A549 (cell line): ENCODE data around the gene SECISBP2L. TPM values are rescaled to one million over a fixed set of nuclear protein-coding genes. Genes with fewer than 3 reads are reported as not detected.

Experiments
- ATAC-seq, 2 experiments: fragments of 200-7000 bp in 1 of 2; fragments of >200 bp in 1 of 2; cut with Nextera tagmentation in 1 of 2; cut with Tn5 transposase in 1 of 2; 3 replicates each; pipeline versions ENCODE4 v1.8.0 to v1.9.1; 2018 to 2020; ENCODE audit warnings: mild to moderate bottlenecking in 1 of 2, moderate library complexity in 1 of 2
- CTCF ChIA-PET: fragments of 300-600 bp; sonication (Branson Sonifier 250); formaldehyde crosslinking; extraction: SDS; loops from one replicate; lab custom pipeline; 2021; ENCODE audit warnings: antibody characterized with exemption, inconsistent platforms; lab: Yijun Ruan, JAX
- POLR2A ChIA-PET: fragments of 350-600 bp; formaldehyde crosslinking; extraction: SDS; loops from one replicate; lab custom pipeline; 2021; ENCODE audit warnings: antibody characterized with exemption, inconsistent platforms; lab: Yijun Ruan, JAX
- DNase-seq, 2 experiments: peaks; one replicate each; pipeline versions ENCODE4 v3.0.0 to v3.0.0-alpha.2; 2011 to 2016; ENCODE audit warnings: low read depth in 1 of 2, low spot score in 1 of 2
- FAIRE-seq: peaks from 2 replicates; lab custom pipeline; 2011; peaks lifted over from hg19 to GRCh38; lab: Jason Lieb, UNC
- H3K27ac ChIP-seq, 2 experiments: fragments of >200 bp; sonication (Bioruptor Twin); formaldehyde crosslinking; 3 replicates each; pipeline ENCODE4 v1.5.1; 2016 to 2017
- H3K4me1 ChIP-seq: fragments of >200 bp; sonication (Bioruptor Twin); formaldehyde crosslinking; 3 replicates; pipeline ENCODE4 v1.6.1; 2016
- H3K4me2 ChIP-seq: fragments of >200 bp; sonication (Bioruptor Twin); formaldehyde crosslinking; 3 replicates; pipeline ENCODE4 v1.6.1; 2016
- H3K4me3 ChIP-seq: fragments of >200 bp; sonication (Bioruptor Twin); formaldehyde crosslinking; 3 replicates; pipeline ENCODE4 v1.5.1; 2016
- H3K9me3 ChIP-seq: fragments of >200 bp; sonication (Bioruptor Twin); formaldehyde crosslinking; 3 replicates; pipeline ENCODE4 v1.6.1; 2016
- CBX2 ChIP-seq: fragments of 200-600 bp; sonication (generic); IDR thresholded peaks from 2 replicates; pipeline ENCODE4 v1.6.1; 2016; ENCODE audit warnings: low read depth, mild to moderate bottlenecking, borderline replicate concordance
- CHD2 ChIP-seq: fragments of 150-350 bp; IDR thresholded peaks from 2 replicates; pipeline ENCODE4 v1.6.1; 2014; ENCODE audit warnings: low read length; ENCODE audit not compliant: partially characterized antibody
- EHMT2 ChIP-seq: fragments of 200-600 bp; sonication (generic); IDR thresholded peaks from 2 replicates; pipeline ENCODE4 v1.6.1; 2016; ENCODE audit warnings: antibody characterized with exemption, low read depth, mild to moderate bottlenecking, moderate library complexity
- EP300 ChIP-seq, 2 experiments: fragments of >200 bp; sonication (Bioruptor Twin); formaldehyde crosslinking; IDR thresholded peaks; 2 replicates in 1 of 2; 3 replicates in 1 of 2; pipeline ENCODE4 v1.6.1; 2016 to 2017
- ESRRA ChIP-seq: fragments of 150-350 bp; IDR thresholded peaks from 2 replicates; pipeline ENCODE4 v1.6.1; 2014; ENCODE audit warnings: mild to moderate bottlenecking, low read length, borderline replicate concordance
- FOSB ChIP-seq: fragments of 250-450 bp; sonication (Bioruptor Pico); IDR thresholded peaks from 2 replicates; pipeline ENCODE4 v1.5.0; 2020; ENCODE audit warnings: mild to moderate bottlenecking, moderate library complexity
- FOXS1 ChIP-seq: fragments of 250-450 bp; sonication (Bioruptor Pico); IDR thresholded peaks from 2 replicates; pipeline ENCODE4 v1.5.0; 2020; ENCODE audit warnings: mild to moderate bottlenecking, moderate library complexity
- HDAC2 ChIP-seq: fragments of 200-600 bp; sonication (generic); IDR thresholded peaks from 2 replicates; pipeline ENCODE4 v1.6.1; 2016
- HEYL ChIP-seq: fragments of 250-450 bp; sonication (Bioruptor Pico); IDR thresholded peaks from 2 replicates; pipeline ENCODE4 v1.8.0; 2021; ENCODE audit warnings: mild to moderate bottlenecking, moderate library complexity
- HMGXB4 ChIP-seq: fragments of 250-450 bp; sonication (Bioruptor Pico); IDR thresholded peaks from 2 replicates; pipeline ENCODE4 v1.5.0; 2021; ENCODE audit warnings: mild to moderate bottlenecking, moderate library complexity, borderline replicate concordance
- JUN ChIP-seq, 2 experiments: fragments of >200 bp; sonication (Bioruptor Twin); formaldehyde crosslinking; IDR thresholded peaks; 2 replicates in 1 of 2; 3 replicates in 1 of 2; pipeline ENCODE4 v1.6.1; 2016 to 2017
- MAFK ChIP-seq: fragments of 450-650 bp; IDR thresholded peaks from 2 replicates; pipeline ENCODE4 v1.6.1; 2014; ENCODE audit not compliant: partially characterized antibody
- MYC ChIP-seq: IDR thresholded peaks from 2 replicates; pipeline ENCODE4 v1.6.1; 2012; ENCODE audit warnings: mild to moderate bottlenecking, inconsistent platforms, low read length, improper control_type of control experiment, borderline replicate concordance
- NFE2L2 ChIP-seq: fragments of 150-350 bp; conservative IDR thresholded peaks from 2 replicates; pipeline ENCODE4 v1.6.1; 2014; ENCODE audit warnings: low read length
- PBX3 ChIP-seq: IDR thresholded peaks from 2 replicates; pipeline ENCODE4 v1.6.1; 2012
- POLR2A ChIP-seq: IDR thresholded peaks from 2 replicates; pipeline ENCODE4 v1.6.1; 2012; ENCODE audit warnings: mild to moderate bottlenecking, low read length
- RAD21 ChIP-seq, 2 experiments: fragments of >200 bp in 1 of 2; sonication (Bioruptor Twin) in 1 of 2; formaldehyde crosslinking in 1 of 2; IDR thresholded peaks in 1 of 2; conservative IDR thresholded peaks in 1 of 2; 2 replicates in 1 of 2; 3 replicates in 1 of 2; pipeline ENCODE4 v1.6.1; 2012 to 2018; ENCODE audit warnings: inconsistent platforms in 1 of 2
- RNF2 ChIP-seq: fragments of 200-600 bp; sonication (generic); IDR thresholded peaks from 2 replicates; pipeline ENCODE4 v1.6.1; 2016; ENCODE audit warnings: low read depth, mild to moderate bottlenecking, antibody characterized with exemption, moderate library complexity, borderline replicate concordance
- SMC3 ChIP-seq: fragments of >200 bp; sonication (Bioruptor Twin); formaldehyde crosslinking; IDR thresholded peaks from 3 replicates; pipeline ENCODE4 v1.6.1; 2018; ENCODE audit warnings: inconsistent platforms
- SREBF2 ChIP-seq: fragments of 450-650 bp; IDR thresholded peaks from 2 replicates; pipeline ENCODE4 v1.6.1; 2014; ENCODE audit warnings: mild to moderate bottlenecking, moderate library complexity
- TP53 ChIP-seq: fragments of 250-450 bp; sonication (Bioruptor Pico); IDR thresholded peaks from 2 replicates; pipeline ENCODE4 v1.5.0; 2021; ENCODE audit warnings: mild to moderate bottlenecking, moderate library complexity
- ZSCAN20 ChIP-seq: fragments of 250-450 bp; sonication (Bioruptor Pico); IDR thresholded peaks from 2 replicates; pipeline ENCODE4 v1.8.0; 2022; ENCODE audit warnings: mild to moderate bottlenecking, moderate library complexity
- WGBS: methylation state at CpG from one replicate; pipeline ENCODE4 v1.1.6; 2017; ENCODE audit errors: missing lambda C conversion rate; 5-methylcytosine and 5-hydroxymethylcytosine counted together
- polyA plus RNA-seq, 4 experiments: library from polyadenylated mRNA; depleted of rRNA in 3 of 4; stranded (reverse); fragments of >200 nt; fragmentation: RNase III in 1 of 4; extraction: RNeasy Plus Mini Kit Qiagen cat#74134 plus additional on column Dnase treatment in 1 of 4; gene quantifications; 2 replicates in 3 of 4; 3 replicates in 1 of 4; pipeline ENCODE4 v1.2.3, GENCODE V29; 2011 to 2017
- TF ChIP-seq, protein P1 (sequence below): fragments of >200 bp; sonication (Bioruptor Twin); formaldehyde crosslinking; IDR thresholded peaks from 3 replicates; pipeline ENCODE4 v1.5.1; 2016
- TF ChIP-seq, protein P2 (sequence below): fragments of 250-450 bp; sonication (Bioruptor Pico); IDR thresholded peaks from 2 replicates; pipeline ENCODE4 v1.5.0; 2020; ENCODE audit warnings: low read depth, mild to moderate bottlenecking, moderate library complexity
- TF ChIP-seq, protein P3 (sequence below): fragments of >200 bp; sonication (Bioruptor Twin); formaldehyde crosslinking; IDR thresholded peaks from 2 replicates; pipeline ENCODE4 v1.6.1; 2016

SECISBP2L gene
- polyA plus RNA-seq, 2 of the 4 experiments (the other 2 are of a cell fraction) = 7.5 to 15.0 TPM

GRCh38 chr15:48955967-48956366 lies 90.3 kb downstream of the SECISBP2L start:
- DNase-seq (no peak), FAIRE-seq (no peak), ATAC-seq (no peak)
- TF ChIP-seq CHD2 (no peak), HDAC2 (no peak), NFE2L2 (no peak), MYC (no peak), ZSCAN20 (CRISPR knock-in tag) (no peak), MAFK (peak; percentile 13), EP300 (IDR thresholded peaks at IDR 0.05) (no peak)
- ChIA-PET CTCF (no interaction called here), POLR2A (no interaction called here)
- H3K4me3 ChIP-seq = no peak overlapping the region
- no peaks in the 10 kb centered on the region for H3K4me1 ChIP-seq
- no peak overlapping the region for H3K4me2 ChIP-seq
- WGBS = 44% methylated on average over 3 of the region's 3 CpGs
- no peaks in the 10 kb centered on the region for H3K9me3 ChIP-seq
- no peak overlapping the region for H3K27ac ChIP-seq

GRCh38 chr15:48955370-48955769 lies 90.9 kb downstream of the SECISBP2L start:
- FAIRE-seq (no peak), DNase-seq (no peak), ATAC-seq (no peak)
- WGBS = 84% methylated on average over 4 of the region's 4 CpGs
- CTCF ChIA-PET = no interaction called here
- TF ChIP-seq EHMT2 (no peak), PBX3 (no peak)
- Histone ChIP-seq H3K4me2 (no peak overlapping the region), H3K27ac (no peak overlapping the region), H3K9me3 (no peaks in the 10 kb centered on the region), H3K4me3 (no peak overlapping the region), H3K4me1 (no peaks in the 10 kb centered on the region)
- POLR2A ChIA-PET = no interaction called here

GRCh38 chr15:48954538-48954937 lies 91.7 kb downstream of the SECISBP2L start:
- Histone ChIP-seq H3K27ac (no peak overlapping the region), H3K4me2 (no peak overlapping the region), H3K9me3 (no peaks in the 10 kb centered on the region), H3K4me3 (no peak overlapping the region), H3K4me1 (no peaks in the 10 kb centered on the region)
- FAIRE-seq = no peak
- 66% methylated on average over 5 of the region's 5 CpGs for WGBS
- POLR2A ChIA-PET = no interaction called here
- DNase-seq = no peak
- TF ChIP-seq RAD21 (conservative IDR thresholded peaks at IDR 0.05 in 1 of 2, IDR thresholded peaks at IDR 0.05 in 1 of 2) (no peak), MAFK (no peak), CBX2 (no peak), FOSB (no peak), JUN (IDR thresholded peaks at IDR 0.05) (no peak), ESRRA (no peak), TP53 (CRISPR knock-in tag) (no peak), SREBF2 (no peak), HEYL (no peak), RNF2 (no peak), EHMT2 (no peak), POLR2A (no peak), FOXS1 (CRISPR knock-in tag) (no peak), SMC3 (no peak), HMGXB4 (CRISPR knock-in tag) (no peak)
- TF ChIP-seq, protein P1, sequence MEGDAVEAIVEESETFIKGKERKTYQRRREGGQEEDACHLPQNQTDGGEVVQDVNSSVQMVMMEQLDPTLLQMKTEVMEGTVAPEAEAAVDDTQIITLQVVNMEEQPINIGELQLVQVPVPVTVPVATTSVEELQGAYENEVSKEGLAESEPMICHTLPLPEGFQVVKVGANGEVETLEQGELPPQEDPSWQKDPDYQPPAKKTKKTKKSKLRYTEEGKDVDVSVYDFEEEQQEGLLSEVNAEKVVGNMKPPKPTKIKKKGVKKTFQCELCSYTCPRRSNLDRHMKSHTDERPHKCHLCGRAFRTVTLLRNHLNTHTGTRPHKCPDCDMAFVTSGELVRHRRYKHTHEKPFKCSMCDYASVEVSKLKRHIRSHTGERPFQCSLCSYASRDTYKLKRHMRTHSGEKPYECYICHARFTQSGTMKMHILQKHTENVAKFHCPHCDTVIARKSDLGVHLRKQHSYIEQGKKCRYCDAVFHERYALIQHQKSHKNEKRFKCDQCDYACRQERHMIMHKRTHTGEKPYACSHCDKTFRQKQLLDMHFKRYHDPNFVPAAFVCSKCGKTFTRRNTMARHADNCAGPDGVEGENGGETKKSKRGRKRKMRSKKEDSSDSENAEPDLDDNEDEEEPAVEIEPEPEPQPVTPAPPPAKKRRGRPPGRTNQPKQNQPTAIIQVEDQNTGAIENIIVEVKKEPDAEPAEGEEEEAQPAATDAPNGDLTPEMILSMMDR = no peak
- TF ChIP-seq, protein P2, sequence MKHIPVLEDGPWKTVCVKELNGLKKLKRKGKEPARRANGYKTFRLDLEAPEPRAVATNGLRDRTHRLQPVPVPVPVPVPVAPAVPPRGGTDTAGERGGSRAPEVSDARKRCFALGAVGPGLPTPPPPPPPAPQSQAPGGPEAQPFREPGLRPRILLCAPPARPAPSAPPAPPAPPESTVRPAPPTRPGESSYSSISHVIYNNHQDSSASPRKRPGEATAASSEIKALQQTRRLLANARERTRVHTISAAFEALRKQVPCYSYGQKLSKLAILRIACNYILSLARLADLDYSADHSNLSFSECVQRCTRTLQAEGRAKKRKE (CRISPR knock-in tag) = no peak
- TF ChIP-seq, protein P3, sequence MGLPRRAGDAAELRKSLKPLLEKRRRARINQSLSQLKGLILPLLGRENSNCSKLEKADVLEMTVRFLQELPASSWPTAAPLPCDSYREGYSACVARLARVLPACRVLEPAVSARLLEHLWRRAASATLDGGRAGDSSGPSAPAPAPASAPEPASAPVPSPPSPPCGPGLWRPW = no peak
- CTCF ChIA-PET = interaction anchor here (0.7 to 1.7 kb wide), 3 partner anchors 11 to 94 kb away, joined by 3 to 7 read pairs (median 3); no protein-coding TSS in a partner anchor
- ATAC-seq = no peak
